ENCODE measurements around the gene DNAH14.

- TF ChIP-seq EP300 (IDR thresholded peaks at IDR 0.05; ENCODE audit: borderline replicate concordance) (no peak), RAD21 (IDR thresholded peaks at IDR 0.05; ENCODE audit: low read depth) (peak; percentile 11; the same call in 1 of the 2 replicates), MAX (IDR thresholded peaks at IDR 0.05) (no peak), NFIC (IDR thresholded peaks at IDR 0.05) (no peak)
These were observed 74.9 kb downstream of the DNAH14 start for GRCh38 chr1:225004396-225004795.

Measured in Ishikawa (cell line).